ENCODE measurements around the gene ACD. TPM values are rescaled to one million over a fixed set of nuclear protein-coding genes. Genes with fewer than 3 reads are reported as not detected.
A peak's percentile ranks its signal among the peaks of the same experiment; 100 is the strongest.

ACD gene
- total RNA-seq, 1 experiment from 2014 or later, result 33.6 TPM

- Mint-ChIP-seq H3K36me3 (ENCODE audit: insufficient read depth, unreplicated experiment) (peaks cover 6% of the 10 kb centered on the region), H3K4me1 (ENCODE audit: insufficient read depth, unreplicated experiment) (peaks cover 6% of the 10 kb centered on the region), H3K27ac (ENCODE audit: low read depth, unreplicated experiment) (no peak overlapping the region), H3K4me3 (ENCODE audit: unreplicated experiment) (no peak overlapping the region), H3K9me3 (ENCODE audit: unreplicated experiment) (no peaks in the 10 kb centered on the region), H3K27me3 (ENCODE audit: insufficient read depth, unreplicated experiment) (peaks cover 26% of the 10 kb centered on the region)
- no TSS peak for BruUV-seq (replicated peaks)
- POLR2A ChIA-PET, result interaction anchor here (0.7 kb wide), 1 partner anchor 15 kb away, joined by 3 read pairs; no protein-coding TSS in a partner anchor
- no peak for TF ChIP-seq CTCF (IDR thresholded peaks at IDR 0.05; ENCODE audit: unreplicated experiment)
- CTCF ChIA-PET, result no interaction called here
- DNase-seq (ENCODE audit: unreplicated experiment), result no peak
- intact Hi-C loops (cut with micrococcal nuclease), result no loop called here
Measured at GRCh38 chr16:67654403-67654911, 5.6 kb downstream of the ACD start.

GRCh38 chr16:67653789-67654402, 6.2 kb downstream of the ACD start:
- H3K9me3 Mint-ChIP-seq (ENCODE audit: unreplicated experiment), result no peaks in the 10 kb centered on the region
- H3K27me3 Mint-ChIP-seq (ENCODE audit: insufficient read depth, unreplicated experiment), result peaks cover 26% of the 10 kb centered on the region
- peaks cover under 1% of the 10 kb centered on the region for H3K4me1 Mint-ChIP-seq (ENCODE audit: insufficient read depth, unreplicated experiment)
- no peak overlapping the region for H3K27ac Mint-ChIP-seq (ENCODE audit: low read depth, unreplicated experiment)
- POLR2A ChIA-PET, result no interaction called here
- peak overlapping the region; percentile 26 for H3K4me3 Mint-ChIP-seq (ENCODE audit: unreplicated experiment)
- no TSS peak for BruUV-seq (replicated peaks)
- no peak for TF ChIP-seq CTCF (IDR thresholded peaks at IDR 0.05; ENCODE audit: unreplicated experiment)
- no peak for DNase-seq (ENCODE audit: unreplicated experiment)
- CTCF ChIA-PET, result no interaction called here
- intact Hi-C loops (cut with micrococcal nuclease), result no loop called here
- H3K36me3 Mint-ChIP-seq (ENCODE audit: insufficient read depth, unreplicated experiment), result peaks cover 6% of the 10 kb centered on the region

- DNase-seq (ENCODE audit: unreplicated experiment), result no peak
- Mint-ChIP-seq H3K4me3 (ENCODE audit: unreplicated experiment) (peak overlapping the region; percentile 26), H3K36me3 (ENCODE audit: insufficient read depth, unreplicated experiment) (peaks cover 6% of the 10 kb centered on the region), H3K27ac (ENCODE audit: low read depth, unreplicated experiment) (no peak overlapping the region), H3K9me3 (ENCODE audit: unreplicated experiment) (no peaks in the 10 kb centered on the region), H3K4me1 (ENCODE audit: insufficient read depth, unreplicated experiment) (no peaks in the 10 kb centered on the region), H3K27me3 (ENCODE audit: insufficient read depth, unreplicated experiment) (peaks cover 26% of the 10 kb centered on the region)
- TF ChIP-seq CTCF (IDR thresholded peaks at IDR 0.05; ENCODE audit: unreplicated experiment), result peak; percentile 11
- ChIA-PET CTCF (interaction anchor here (0.6 kb wide), 1 partner anchor 132 kb away, joined by 3 read pairs; no protein-coding TSS in a partner anchor), POLR2A (no interaction called here)
- BruUV-seq (replicated peaks), result no TSS peak
- intact Hi-C loops (cut with micrococcal nuclease), result no loop called here
Measured at GRCh38 chr16:67653128-67653788, 6.8 kb downstream of the ACD start.

- peaks cover 6% of the 10 kb centered on the region for H3K36me3 Mint-ChIP-seq (ENCODE audit: insufficient read depth, unreplicated experiment)
- CTCF ChIA-PET, result interaction anchor here (0.6 to 1.0 kb wide), 4 partner anchors 58 to 205 kb away, joined by 3 read pairs; no protein-coding TSS in a partner anchor
- peak overlapping the region; percentile 46 for H3K4me3 Mint-ChIP-seq (ENCODE audit: unreplicated experiment)
- H3K9me3 Mint-ChIP-seq (ENCODE audit: unreplicated experiment), result no peaks in the 10 kb centered on the region
- H3K4me1 Mint-ChIP-seq (ENCODE audit: insufficient read depth, unreplicated experiment), result no peaks in the 10 kb centered on the region
- BruUV-seq (replicated peaks), result no TSS peak
- intact Hi-C loops (cut with micrococcal nuclease), result no loop called here
- POLR2A ChIA-PET, result interaction anchor here (0.9 kb wide), 1 partner anchor 55 kb away, joined by 3 read pairs; no protein-coding TSS in a partner anchor
- no peak for DNase-seq (ENCODE audit: unreplicated experiment)
- no peak for TF ChIP-seq CTCF (IDR thresholded peaks at IDR 0.05; ENCODE audit: unreplicated experiment)
- peaks cover 26% of the 10 kb centered on the region for H3K27me3 Mint-ChIP-seq (ENCODE audit: insufficient read depth, unreplicated experiment)
- no peak overlapping the region for H3K27ac Mint-ChIP-seq (ENCODE audit: low read depth, unreplicated experiment)
Measured at GRCh38 chr16:67652578-67653127, 7.4 kb downstream of the ACD start.
